ENCODE results near the gene UBL4A.

The UBL4A gene

GRCh38 chrX:154466036-154466435 lies 20.4 kb downstream of the UBL4A start:
- H3K27me3 Mint-ChIP-seq (ENCODE audit: low read depth) = no peaks in the 10 kb centered on the region
- H3K9me3 Mint-ChIP-seq = no peaks in the 10 kb centered on the region
- no peak overlapping the region for H3K27ac Mint-ChIP-seq
- no peak overlapping the region for H3K4me3 Mint-ChIP-seq
- H3K4me1 Mint-ChIP-seq (ENCODE audit: low read depth) = no peaks in the 10 kb centered on the region
- peaks cover 3% of the 10 kb centered on the region for H3K36me3 Mint-ChIP-seq (ENCODE audit: low read depth)

- Mint-ChIP-seq H3K27me3 (ENCODE audit: low read depth) (no peaks in the 10 kb centered on the region), H3K9me3 (no peaks in the 10 kb centered on the region), H3K4me3 (no peak overlapping the region), H3K27ac (no peak overlapping the region), H3K36me3 (ENCODE audit: low read depth) (peaks cover 4% of the 10 kb centered on the region), H3K4me1 (ENCODE audit: low read depth) (no peaks in the 10 kb centered on the region)
These were observed 20.8 kb downstream of the UBL4A start for GRCh38 chrX:154465601-154466000.

- no peak overlapping the region for H3K4me3 Mint-ChIP-seq
- H3K4me1 Mint-ChIP-seq (ENCODE audit: low read depth) = no peaks in the 10 kb centered on the region
- H3K27ac Mint-ChIP-seq = no peak overlapping the region
- no peaks in the 10 kb centered on the region for H3K27me3 Mint-ChIP-seq (ENCODE audit: low read depth)
- no peaks in the 10 kb centered on the region for H3K9me3 Mint-ChIP-seq
- H3K36me3 Mint-ChIP-seq (ENCODE audit: low read depth) = peaks cover 4% of the 10 kb centered on the region
These were observed 21.5 kb downstream of the UBL4A start for GRCh38 chrX:154464806-154465365.

- Mint-ChIP-seq H3K4me1 (ENCODE audit: low read depth) (peaks cover 3% of the 10 kb centered on the region), H3K36me3 (ENCODE audit: low read depth) (peaks cover 4% of the 10 kb centered on the region), H3K4me3 (no peak overlapping the region), H3K27me3 (ENCODE audit: low read depth) (no peaks in the 10 kb centered on the region), H3K9me3 (no peaks in the 10 kb centered on the region), H3K27ac (no peak overlapping the region)
These were observed 22.7 kb downstream of the UBL4A start for GRCh38 chrX:154463611-154464220.

GRCh38 chrX:154462396-154462795 lies 24.0 kb downstream of the UBL4A start:
- no peaks in the 10 kb centered on the region for H3K27me3 Mint-ChIP-seq (ENCODE audit: low read depth)
- H3K27ac Mint-ChIP-seq = no peak overlapping the region
- peaks cover 5% of the 10 kb centered on the region for H3K4me1 Mint-ChIP-seq (ENCODE audit: low read depth)
- H3K4me3 Mint-ChIP-seq = no peak overlapping the region
- no peaks in the 10 kb centered on the region for H3K9me3 Mint-ChIP-seq
- peaks cover 4% of the 10 kb centered on the region for H3K36me3 Mint-ChIP-seq (ENCODE audit: low read depth)

GRCh38 chrX:154460326-154460725 lies 26.1 kb downstream of the UBL4A start:
- no peak overlapping the region for H3K27ac Mint-ChIP-seq
- H3K4me1 Mint-ChIP-seq (ENCODE audit: low read depth) = peaks cover 7% of the 10 kb centered on the region
- H3K36me3 Mint-ChIP-seq (ENCODE audit: low read depth) = peaks cover 4% of the 10 kb centered on the region
- H3K4me3 Mint-ChIP-seq = peak overlapping the region; percentile 21
- no peaks in the 10 kb centered on the region for H3K9me3 Mint-ChIP-seq
- no peaks in the 10 kb centered on the region for H3K27me3 Mint-ChIP-seq (ENCODE audit: low read depth)

GRCh38 chrX:154459832-154460231 lies 26.6 kb downstream of the UBL4A start:
- Mint-ChIP-seq H3K9me3 (no peaks in the 10 kb centered on the region), H3K36me3 (ENCODE audit: low read depth) (peaks cover 4% of the 10 kb centered on the region), H3K27ac (no peak overlapping the region), H3K4me1 (ENCODE audit: low read depth) (peaks cover 7% of the 10 kb centered on the region), H3K4me3 (no peak overlapping the region), H3K27me3 (ENCODE audit: low read depth) (no peaks in the 10 kb centered on the region)

- H3K4me1 Mint-ChIP-seq (ENCODE audit: low read depth) = peaks cover 7% of the 10 kb centered on the region
- H3K36me3 Mint-ChIP-seq (ENCODE audit: low read depth) = peaks cover 4% of the 10 kb centered on the region
- H3K4me3 Mint-ChIP-seq = peak overlapping the region; percentile 85
- no peaks in the 10 kb centered on the region for H3K9me3 Mint-ChIP-seq
- H3K27me3 Mint-ChIP-seq (ENCODE audit: low read depth) = no peaks in the 10 kb centered on the region
- peak overlapping the region; percentile 68 for H3K27ac Mint-ChIP-seq
These were observed 27.2 kb downstream of the UBL4A start for GRCh38 chrX:154458954-154459778.

GRCh38 chrX:154458116-154458953 lies 28.1 kb downstream of the UBL4A start, which contains the start of gene PLXNA3:
Gene PLXNA3 (plus strand): TSS chrX:154458281. CDS start chrX:154460184, 1,903 bp downstream.
- Mint-ChIP-seq H3K36me3 (ENCODE audit: low read depth) (peaks cover 4% of the 10 kb centered on the region), H3K4me3 (peak within 1 kb of the TSS; percentile 98), H3K4me1 (ENCODE audit: low read depth) (peaks cover 7% of the 10 kb centered on the region), H3K27me3 (ENCODE audit: low read depth) (no peaks in the 10 kb centered on the region), H3K27ac (peak within 1 kb of the TSS; percentile 97), H3K9me3 (no peaks in the 10 kb centered on the region)

- Mint-ChIP-seq H3K27ac (peak overlapping the region; percentile 97), H3K9me3 (no peaks in the 10 kb centered on the region), H3K36me3 (ENCODE audit: low read depth) (peaks cover 7% of the 10 kb centered on the region), H3K4me1 (ENCODE audit: low read depth) (peaks cover 7% of the 10 kb centered on the region), H3K4me3 (peak overlapping the region; percentile 98), H3K27me3 (ENCODE audit: low read depth) (no peaks in the 10 kb centered on the region)
These were observed 28.8 kb downstream of the UBL4A start for GRCh38 chrX:154457491-154458115.

GRCh38 chrX:154452823-154453222 lies 33.6 kb downstream of the UBL4A start:
- Mint-ChIP-seq H3K4me3 (no peak overlapping the region), H3K27me3 (ENCODE audit: low read depth) (no peaks in the 10 kb centered on the region), H3K4me1 (ENCODE audit: low read depth) (peaks cover 5% of the 10 kb centered on the region), H3K9me3 (no peaks in the 10 kb centered on the region), H3K27ac (no peak overlapping the region), H3K36me3 (ENCODE audit: low read depth) (peaks cover 9% of the 10 kb centered on the region)

GRCh38 chrX:154450312-154450711 lies 36.1 kb downstream of the UBL4A start:
- H3K9me3 Mint-ChIP-seq = no peaks in the 10 kb centered on the region
- peaks cover 11% of the 10 kb centered on the region for H3K4me1 Mint-ChIP-seq (ENCODE audit: low read depth)
- peaks cover 13% of the 10 kb centered on the region for H3K36me3 Mint-ChIP-seq (ENCODE audit: low read depth)
- no peak overlapping the region for H3K4me3 Mint-ChIP-seq
- no peak overlapping the region for H3K27ac Mint-ChIP-seq
- H3K27me3 Mint-ChIP-seq (ENCODE audit: low read depth) = no peaks in the 10 kb centered on the region

GRCh38 chrX:154449618-154450017 lies 36.8 kb downstream of the UBL4A start:
- no peak overlapping the region for H3K27ac Mint-ChIP-seq
- peaks cover 11% of the 10 kb centered on the region for H3K4me1 Mint-ChIP-seq (ENCODE audit: low read depth)

GRCh38 chrX:154448484-154448883 lies 37.9 kb downstream of the UBL4A start:
- Mint-ChIP-seq H3K36me3 (ENCODE audit: low read depth) (peaks cover 13% of the 10 kb centered on the region), H3K4me3 (no peak overlapping the region), H3K9me3 (no peaks in the 10 kb centered on the region)

More at GRCh38 chrX:154449618-154450017, 36.8 kb downstream of the UBL4A start:
- Mint-ChIP-seq H3K36me3 (ENCODE audit: low read depth) (peaks cover 13% of the 10 kb centered on the region), H3K9me3 (no peaks in the 10 kb centered on the region), H3K4me3 (no peak overlapping the region), H3K27me3 (ENCODE audit: low read depth) (no peaks in the 10 kb centered on the region)

More at GRCh38 chrX:154448484-154448883, 37.9 kb downstream of the UBL4A start:
- H3K4me1 Mint-ChIP-seq (ENCODE audit: low read depth) = peaks cover 11% of the 10 kb centered on the region
- H3K27ac Mint-ChIP-seq = no peak overlapping the region
- H3K27me3 Mint-ChIP-seq (ENCODE audit: low read depth) = no peaks in the 10 kb centered on the region

All from T-helper 1 cell treated with Interleukin-12 subunit alpha and Interleukin-12 subunit beta and Interleukin-4 antibody, amounts not matched to agents 30 μg/mL and 1 μg/mL, for 36 hours (primary cell).